HepG2 (cell line): Measurements from ENCODE around the gene KRTAP12-1.

Experiments used
- HCFC1 ChIP-seq: fragments of 150-350 bp; IDR thresholded peaks from 2 replicates; pipeline ENCODE4 v1.6.1; 2014; ENCODE audit warnings: low read depth, low read length
- KAT8 ChIP-seq: IDR thresholded peaks from 2 replicates; pipeline ENCODE4 v1.6.1; 2016; ENCODE audit warnings: missing genetic modification reagents, missing compliant biosample characterization
- POLR2A ChIP-seq, 2 experiments: IDR thresholded peaks; 2 replicates each; pipeline ENCODE4 v1.6.1; 2011; ENCODE audit warnings: low read depth in 2 of 2, low read length in 2 of 2, mild to moderate bottlenecking in 1 of 2, moderate library complexity in 1 of 2; ENCODE audit not compliant: insufficient read depth in 1 of 2
- ZNF777 ChIP-seq: sonication (generic); formaldehyde crosslinking; IDR thresholded peaks from 2 replicates; pipeline ENCODE4 v1.4.0; 2020; ENCODE audit warnings: missing genetic modification reagents

DNA sequence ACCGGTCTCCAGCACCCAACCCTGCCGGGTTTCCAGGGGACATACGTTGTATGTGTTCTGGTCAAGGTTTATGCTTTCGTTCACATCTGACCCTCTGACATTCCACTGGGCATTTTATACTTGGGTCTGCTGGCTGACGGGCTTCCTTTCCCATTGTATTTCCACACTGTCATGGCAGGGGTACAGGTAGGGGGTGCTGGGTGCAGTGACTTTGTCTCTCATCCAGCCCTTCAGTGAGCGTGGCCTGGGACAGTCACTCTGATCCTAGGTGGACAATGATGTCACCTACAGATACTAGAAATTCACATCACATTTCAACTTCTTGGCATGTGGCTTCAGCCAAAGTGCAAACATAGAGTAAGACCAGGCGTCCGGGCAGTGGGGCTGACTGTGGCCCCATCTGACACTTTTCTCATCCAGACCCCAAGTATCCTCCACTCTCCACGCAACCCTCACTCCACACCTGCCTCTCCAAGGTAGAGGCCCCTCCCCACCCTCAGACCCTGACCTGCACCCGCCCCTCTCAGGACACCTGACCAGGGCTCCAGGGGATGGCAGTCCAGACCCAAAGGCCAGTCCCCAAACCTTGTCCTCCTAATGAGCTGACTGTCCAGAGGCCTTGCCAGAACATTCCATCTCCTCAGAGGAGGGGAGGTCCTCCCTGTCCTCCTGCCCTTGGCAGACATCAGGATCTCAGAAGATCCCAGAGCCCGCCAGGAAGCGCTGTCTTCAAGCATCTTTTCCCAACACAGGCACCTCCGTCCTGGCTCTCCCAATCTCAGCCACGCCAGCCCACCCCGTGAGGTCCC is 45.5 kb downstream of the KRTAP12-1 start:
- TF ChIP-seq HCFC1 (no peak), POLR2A (IDR thresholded peaks at IDR 0.05; ENCODE audit: insufficient read depth in 1 of 2, low read depth in 2 of 2, low read length in 2 of 2) (no peak), KAT8 (CRISPR knock-in tag) (no peak), ZNF777 (no peak)
